Kidney epithelial cell (primary cell): ENCODE results near the gene MEIG1. TPM values are rescaled to one million over a fixed set of nuclear protein-coding genes. Genes with fewer than 3 reads are reported as not detected.
"Not testable (repeated sequence)": the region's sequence is repeated elsewhere in the genome, so short reads cannot be mapped to it uniquely, and the experiment has no call there.

Source experiments
- DNase-seq: peaks from one replicate; pipeline ENCODE4 v3.0.0-alpha.2; 2010; ENCODE audit warnings: low read depth
- H3K27me3 ChIP-seq: 2 replicates; pipeline ENCODE4 v1.6.0; 2011; ENCODE audit warnings: low read length; ENCODE audit not compliant: control insufficient read depth, insufficient read depth
- H3K36me3 ChIP-seq: 2 replicates; pipeline ENCODE4 v1.5.1; 2011; ENCODE audit warnings: low read length; ENCODE audit not compliant: control insufficient read depth, insufficient read depth
- H3K4me3 ChIP-seq: 2 replicates; pipeline ENCODE4 v1.5.1; 2011; ENCODE audit warnings: low read depth, mild to moderate bottlenecking, control low read depth, low read length
- CTCF ChIP-seq: IDR thresholded peaks from 2 replicates; pipeline ENCODE4 v1.5.1; 2011; ENCODE audit warnings: mild to moderate bottlenecking, moderate library complexity, low read length, control low read depth, inconsistent platforms; ENCODE audit not compliant: insufficient read depth, poor library complexity, severe bottlenecking
- total RNA-seq: library from RNA; depleted of rRNA; stranded (reverse); fragments of >200 nt; gene quantifications from 2 replicates; pipeline ENCODE4 v1.2.3, GENCODE V29; 2015

The MEIG1 gene
- total RNA-seq, 1 donor from 2014 or later: 1.5 TPM

GRCh38 chr10:14954001-14954770 is 5.0 kb upstream of the MEIG1 start, which contains the start of gene DCLRE1C:
Gene DCLRE1C, minus strand, starts transcription at chr10:14954096. Its CDS starts 86 bp downstream, at chr10:14954010.
- peak; percentile 65 for DNase-seq
- no peak for TF ChIP-seq CTCF
- Histone ChIP-seq H3K27me3 (no peaks in the 10 kb centered on the region), H3K4me3 (peak within 1 kb of the TSS; percentile 53), H3K36me3 (no peaks in the 10 kb centered on the region)

DNA sequence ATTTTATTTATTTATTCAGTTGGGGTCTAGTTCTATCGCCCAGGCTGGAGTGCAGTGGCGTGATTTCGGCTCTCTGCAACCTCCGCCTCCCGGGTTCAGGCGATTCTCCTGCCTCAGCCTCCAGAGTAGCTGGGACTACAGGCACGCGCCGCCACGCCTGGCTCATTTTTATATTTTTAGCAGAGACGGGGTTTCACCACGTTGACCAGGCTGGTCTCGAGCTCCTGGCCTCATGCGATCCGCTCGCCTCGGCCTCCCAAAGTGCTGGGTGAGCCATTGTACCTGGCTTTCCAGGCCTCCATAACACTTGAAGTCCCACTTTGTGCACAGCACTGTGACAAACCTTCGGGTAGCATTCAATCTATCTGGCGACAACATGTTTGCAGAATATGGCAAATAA is 4.3 kb upstream of the MEIG1 start:
- Histone ChIP-seq H3K4me3 (no peak overlapping the region), H3K36me3 (no peaks in the 10 kb centered on the region), H3K27me3 (no peaks in the 10 kb centered on the region)
- no peak for DNase-seq
- TF ChIP-seq CTCF: no peak

DNA sequence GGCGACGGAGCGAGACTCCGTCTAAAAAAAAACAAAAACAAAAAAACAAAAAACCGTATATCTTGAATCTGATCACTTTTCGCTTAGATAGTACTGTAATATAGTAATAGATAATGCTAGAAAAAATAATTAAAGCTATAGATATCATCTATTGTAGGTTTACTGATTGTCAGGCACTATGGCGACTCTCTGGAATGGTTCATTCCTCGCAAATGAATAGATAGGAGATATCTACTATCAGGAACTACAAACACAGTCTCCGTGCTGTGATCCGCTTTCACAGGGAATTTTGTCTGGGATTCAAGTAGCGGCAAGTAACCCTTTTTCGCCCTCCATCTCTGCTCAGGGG is 342 bp upstream of the MEIG1 start:
- no peak for TF ChIP-seq CTCF
- no peaks in the 10 kb centered on the region for H3K36me3 ChIP-seq

GRCh38 chr10:14967897-14968296 is 8.7 kb downstream of the MEIG1 start:
- no peak for DNase-seq
- no peak for TF ChIP-seq CTCF
- H3K27me3 ChIP-seq: no peaks in the 10 kb centered on the region
- no peak overlapping the region for H3K4me3 ChIP-seq
- H3K36me3 ChIP-seq: no peaks in the 10 kb centered on the region

More for the DNA sequence above, 342 bp upstream of the MEIG1 start:
- DNase-seq: no peak
- H3K4me3 ChIP-seq: peak overlapping the region; percentile 65
- no peaks in the 10 kb centered on the region for H3K27me3 ChIP-seq

DNA sequence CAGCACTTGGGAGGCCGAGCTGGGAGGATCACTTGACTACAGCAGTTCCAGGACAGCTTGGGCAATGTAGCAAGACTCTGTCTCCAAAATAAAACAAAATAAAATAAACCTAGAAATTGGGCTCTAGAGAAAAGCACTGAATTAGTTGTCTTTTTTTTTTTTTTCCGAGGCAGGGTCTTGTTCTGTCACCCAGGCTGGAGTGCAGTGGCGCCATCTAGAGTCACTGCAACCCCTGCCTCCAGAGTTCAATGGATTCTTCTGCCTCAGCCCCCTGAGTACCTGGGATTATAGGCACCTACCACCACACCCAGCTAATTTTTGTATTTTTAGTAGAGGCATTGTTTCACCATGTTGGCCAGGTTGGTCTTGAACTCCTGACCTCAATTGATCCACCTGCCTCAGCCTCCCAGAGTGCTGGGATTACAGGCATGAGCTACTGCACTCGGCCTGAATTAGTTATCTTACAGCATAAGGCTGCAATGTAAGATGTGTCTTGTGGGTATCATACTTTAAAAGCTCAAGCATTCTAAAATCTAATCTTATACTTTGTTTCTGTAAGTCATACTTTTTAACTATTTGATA is 12.8 kb downstream of the MEIG1 start:
- H3K36me3 ChIP-seq: no peaks in the 10 kb centered on the region
- TF ChIP-seq CTCF: peak; percentile 80
- no peak overlapping the region for H3K4me3 ChIP-seq
- no peaks in the 10 kb centered on the region for H3K27me3 ChIP-seq
- no peak for DNase-seq

DNA sequence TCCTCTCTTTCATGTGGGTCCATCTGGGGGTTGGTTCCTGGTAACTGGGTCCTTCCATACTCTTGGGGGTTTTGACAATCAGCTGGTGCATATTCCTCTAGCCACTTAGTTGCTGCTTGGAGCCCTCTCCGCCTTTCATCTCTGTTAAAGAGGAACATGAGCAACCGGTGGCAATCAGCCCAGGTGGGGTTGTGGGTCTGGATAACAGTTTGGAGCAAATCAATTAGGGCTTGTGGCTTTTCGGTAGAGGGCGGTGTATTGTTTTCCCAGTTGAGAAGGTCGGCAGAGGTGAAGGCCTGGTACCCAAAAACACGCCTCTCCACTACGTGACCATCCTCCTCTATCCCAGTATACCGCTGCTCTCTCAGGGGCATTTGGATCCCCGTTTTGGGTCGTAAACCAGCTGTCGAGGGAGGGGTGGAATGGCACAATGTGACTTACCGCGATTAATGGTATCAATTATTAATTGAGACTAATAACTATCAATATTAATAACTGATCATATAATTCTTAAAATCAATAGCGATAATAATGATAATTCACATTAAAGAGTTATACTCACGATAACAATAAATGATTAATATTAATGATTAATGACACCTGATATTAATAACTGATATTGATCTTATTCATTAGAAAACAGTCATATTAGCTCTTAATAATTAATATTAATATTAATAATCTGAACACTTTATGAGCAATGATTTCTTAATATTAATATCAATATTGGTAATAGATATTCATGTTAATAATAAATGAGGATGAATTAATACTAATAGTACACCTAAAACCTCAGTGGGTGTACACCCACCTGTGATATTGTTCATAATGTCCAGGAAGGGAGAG is 15.2 kb downstream of the MEIG1 start:
- H3K4me3 ChIP-seq, H3K27me3 ChIP-seq, DNase-seq, H3K36me3 ChIP-seq: not testable (repeated sequence)
